ENCODE measurements around the gene MEIS2.

Gene MEIS2

DNA sequence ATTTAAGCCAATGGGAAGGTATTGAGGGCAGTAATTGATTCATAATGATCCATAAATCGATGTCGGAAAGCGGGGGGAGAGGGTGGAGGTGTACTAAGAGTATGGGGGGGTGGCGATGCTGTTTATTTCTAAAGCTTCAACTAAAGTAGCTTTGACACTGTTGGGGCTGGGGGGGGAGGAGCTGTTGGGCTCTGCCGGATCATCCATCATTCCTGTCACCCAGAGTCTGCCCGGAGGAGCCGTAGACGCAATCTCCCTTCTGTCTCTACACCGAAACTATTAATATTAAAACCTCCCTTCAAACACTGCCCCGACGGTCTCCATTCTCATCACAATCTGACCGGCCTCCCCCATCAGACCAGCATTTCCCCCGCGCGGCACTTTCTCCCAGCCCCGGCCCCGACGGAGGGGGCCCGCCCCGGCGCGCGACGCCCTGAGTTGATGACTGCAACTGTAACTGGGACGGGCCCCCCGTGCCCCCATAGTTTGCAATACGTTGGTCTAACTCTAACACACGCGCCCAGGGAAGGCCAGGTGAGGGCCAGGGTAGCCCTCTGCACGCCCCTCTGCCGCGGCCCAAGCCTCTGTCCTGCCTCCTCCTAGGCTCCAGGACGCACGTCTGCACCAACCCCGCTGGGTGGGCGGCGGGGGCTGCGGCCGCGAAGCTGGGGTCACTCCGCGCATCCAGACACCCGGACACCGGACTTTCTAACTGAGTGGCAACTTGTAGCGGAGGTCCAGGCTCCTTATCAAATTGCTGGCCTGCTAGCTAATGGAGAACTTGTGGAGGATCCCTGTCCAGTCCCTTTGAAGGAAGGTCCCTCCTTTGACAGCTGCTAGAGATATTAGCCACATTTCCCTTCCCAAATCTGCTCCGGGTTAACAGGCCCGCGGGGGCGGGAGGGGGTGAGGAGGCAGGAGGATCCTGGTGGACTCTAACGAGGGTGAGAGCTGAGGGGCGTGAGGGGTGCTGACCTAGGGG is 212.0 kb downstream of the MEIS2 start:
- DNase-seq: no peak

DNA sequence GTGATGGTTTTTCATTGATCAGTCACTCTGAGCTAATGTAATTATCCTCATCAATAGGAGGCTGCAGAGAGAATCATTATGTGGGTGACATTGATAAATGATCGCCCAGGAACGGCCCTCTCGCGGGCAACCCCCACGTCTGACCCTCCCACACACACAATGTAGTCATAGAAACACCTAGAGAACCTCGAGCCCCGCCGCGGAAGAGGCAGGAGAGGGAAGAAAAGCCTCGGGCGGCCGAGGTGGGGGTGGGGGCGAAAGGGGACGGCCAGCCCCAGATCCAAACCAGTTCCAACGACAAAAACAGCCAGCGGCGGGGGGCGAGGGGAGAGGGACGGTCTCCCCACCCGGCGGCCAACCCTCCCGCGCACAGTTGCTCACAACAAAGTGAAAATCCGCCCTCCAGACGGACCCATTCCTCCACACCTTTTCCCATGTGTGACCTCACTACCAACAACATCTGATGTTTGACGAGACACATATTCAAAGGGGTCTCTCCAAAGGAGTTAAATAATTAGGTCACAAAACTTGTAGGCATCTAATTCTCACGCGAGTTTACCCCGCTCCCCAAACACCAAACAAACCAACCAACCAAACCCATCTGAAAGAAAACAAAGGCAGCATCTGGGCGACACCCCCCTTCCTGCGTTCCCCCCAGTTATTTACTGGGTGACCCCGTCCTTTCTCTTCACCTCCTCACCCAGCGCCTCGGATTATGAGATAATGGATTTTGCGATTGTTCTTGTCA is 213.0 kb downstream of the MEIS2 start:
- no peak for DNase-seq

DNA sequence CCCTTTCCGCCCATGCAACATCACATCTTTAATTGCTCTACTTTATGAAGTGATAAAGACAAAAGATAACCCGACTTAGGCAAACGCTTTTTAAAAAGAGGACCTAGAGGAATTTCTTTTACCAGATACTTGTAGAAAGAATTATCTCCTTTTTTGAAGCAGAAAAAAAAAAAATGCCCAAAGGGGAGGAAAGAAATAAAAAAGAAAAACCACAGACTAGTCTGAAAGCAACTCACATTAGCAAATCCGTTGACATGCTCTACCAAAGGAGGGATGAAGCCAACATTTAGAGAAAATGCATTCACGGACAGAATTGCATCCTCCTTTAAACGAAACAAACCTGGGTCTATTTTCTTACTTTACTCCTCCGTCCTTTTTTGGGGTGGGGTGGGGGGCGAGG is 213.6 kb downstream of the MEIS2 start:
- no peak for DNase-seq

DNA sequence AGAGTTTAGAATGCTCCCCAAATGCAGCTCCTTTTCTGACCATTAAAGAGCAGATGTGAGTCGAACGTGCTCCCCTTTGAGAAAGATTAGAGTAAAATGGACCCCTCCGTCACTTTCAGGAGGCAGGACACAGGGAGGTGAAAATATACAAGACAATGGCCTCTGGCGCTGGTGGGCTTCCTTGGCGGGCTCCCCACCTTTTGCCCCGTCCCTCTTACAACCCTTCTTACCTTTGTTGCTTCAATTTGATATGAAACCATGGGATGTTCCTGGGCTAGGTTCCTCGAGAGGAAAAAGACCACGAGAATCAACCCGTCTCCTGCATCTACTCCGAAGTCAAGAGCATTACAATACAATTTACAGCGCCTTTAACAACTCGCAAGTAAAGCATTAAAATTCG is 214.2 kb downstream of the MEIS2 start:
- DNase-seq: no peak

DNA sequence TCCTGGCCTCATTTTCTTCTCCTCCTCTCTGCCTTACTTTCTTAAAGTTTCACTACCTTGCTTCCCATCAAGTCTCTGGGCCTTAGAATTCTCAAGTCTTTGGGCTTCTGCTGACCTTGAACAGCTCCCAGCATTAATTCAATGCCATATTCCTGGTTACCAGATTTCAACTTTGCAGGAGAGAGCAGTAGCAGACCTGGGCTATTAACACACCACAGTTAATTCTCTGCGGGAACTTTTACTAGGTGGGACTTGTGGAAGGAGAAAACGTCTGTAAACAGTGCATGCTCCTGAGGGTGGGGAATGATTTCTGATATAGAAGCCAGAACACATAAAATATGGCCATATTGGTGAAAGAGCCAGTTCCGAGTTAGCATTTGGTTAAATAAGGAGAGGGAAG is 214.6 kb downstream of the MEIS2 start:
- no peak for DNase-seq

DNA sequence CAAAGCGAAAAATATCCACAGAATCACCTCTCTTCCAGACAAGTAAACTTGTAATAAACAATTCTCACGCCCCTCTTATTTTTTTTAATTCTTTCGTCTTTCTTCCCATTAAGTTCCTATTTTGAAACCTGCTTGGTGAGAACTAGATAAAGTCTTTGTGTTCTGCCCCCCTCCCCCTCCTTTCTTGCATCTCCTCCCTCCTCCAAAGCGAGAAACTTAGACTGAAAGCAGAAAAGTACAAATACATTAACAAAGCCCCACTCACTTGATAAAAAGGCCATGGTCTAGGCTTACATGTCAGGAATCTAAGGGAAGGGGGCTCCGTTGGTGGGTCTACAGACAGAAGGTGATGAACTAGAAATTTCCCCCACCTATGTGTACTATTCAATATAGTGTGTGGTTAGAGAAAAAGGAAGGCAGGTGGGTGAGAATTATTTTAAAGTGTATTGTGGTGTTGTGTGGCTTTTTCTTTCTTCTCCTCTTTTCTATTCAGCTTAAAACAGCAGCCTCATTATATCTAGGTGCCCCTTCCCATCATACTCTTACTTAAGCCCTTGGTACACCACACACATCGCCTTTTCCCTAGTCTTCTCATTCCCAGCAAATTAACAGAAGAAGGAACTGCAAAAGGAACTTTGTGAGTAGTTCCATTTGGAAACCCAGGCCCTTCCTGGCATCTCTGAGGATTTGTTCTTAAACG is 215.3 kb downstream of the MEIS2 start:
- no peak for DNase-seq

DNA sequence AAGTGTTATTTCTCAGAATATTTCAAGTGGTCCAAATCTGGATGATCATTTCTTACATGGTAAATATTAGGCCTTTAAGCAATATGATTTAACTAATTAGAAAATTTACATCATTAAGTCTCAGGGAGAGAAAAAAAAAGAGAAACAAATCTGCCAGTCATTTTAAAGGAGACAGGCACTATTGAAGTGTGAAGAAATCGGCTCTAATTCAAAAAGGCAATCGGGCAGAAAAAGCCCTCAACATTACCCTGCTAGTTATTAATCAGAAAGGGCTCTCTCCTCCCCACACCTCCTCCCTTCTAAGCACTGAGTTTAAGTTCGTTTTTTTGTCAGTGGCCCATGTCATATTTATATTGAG is 215.9 kb downstream of the MEIS2 start:
- no peak for DNase-seq

DNA sequence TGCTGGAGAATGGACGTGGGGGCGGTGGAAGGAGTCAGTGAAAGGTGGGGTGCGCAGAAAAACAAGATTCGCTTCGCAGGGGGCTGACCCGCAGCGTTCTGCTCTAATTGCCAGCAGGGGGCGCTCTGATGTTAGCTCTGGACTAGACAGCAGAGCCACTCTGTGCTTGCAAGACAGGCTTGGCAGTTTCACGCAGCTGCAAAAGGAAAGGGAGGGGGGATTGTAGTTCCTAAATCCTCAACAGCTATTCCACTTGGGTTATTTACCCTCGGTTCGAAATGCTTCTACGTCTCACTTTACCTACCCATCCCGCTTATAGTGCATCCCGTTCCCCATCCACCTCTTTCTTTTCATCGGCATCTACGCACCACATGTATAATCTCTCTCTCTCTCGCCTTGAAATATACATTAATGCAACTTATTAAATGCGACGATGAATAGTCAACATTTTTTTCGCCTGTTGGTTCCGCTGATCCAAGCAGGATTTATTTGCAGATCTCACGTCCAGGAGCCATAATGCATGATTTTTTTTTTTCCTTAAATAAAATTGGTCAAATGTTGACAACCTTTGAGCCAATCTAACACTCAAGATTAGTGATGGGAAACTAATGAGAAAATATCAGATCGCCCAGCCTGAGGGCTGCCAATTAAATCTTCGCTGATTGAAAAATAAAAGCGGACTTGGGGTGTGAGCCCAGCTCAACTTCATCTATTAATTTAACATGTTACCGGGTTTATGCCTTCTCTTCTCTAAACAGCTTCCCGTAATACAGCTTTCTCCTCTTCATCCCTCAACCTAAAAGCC is 216.4 kb downstream of the MEIS2 start:
- peak; percentile 80 to 82 for DNase-seq

DNA sequence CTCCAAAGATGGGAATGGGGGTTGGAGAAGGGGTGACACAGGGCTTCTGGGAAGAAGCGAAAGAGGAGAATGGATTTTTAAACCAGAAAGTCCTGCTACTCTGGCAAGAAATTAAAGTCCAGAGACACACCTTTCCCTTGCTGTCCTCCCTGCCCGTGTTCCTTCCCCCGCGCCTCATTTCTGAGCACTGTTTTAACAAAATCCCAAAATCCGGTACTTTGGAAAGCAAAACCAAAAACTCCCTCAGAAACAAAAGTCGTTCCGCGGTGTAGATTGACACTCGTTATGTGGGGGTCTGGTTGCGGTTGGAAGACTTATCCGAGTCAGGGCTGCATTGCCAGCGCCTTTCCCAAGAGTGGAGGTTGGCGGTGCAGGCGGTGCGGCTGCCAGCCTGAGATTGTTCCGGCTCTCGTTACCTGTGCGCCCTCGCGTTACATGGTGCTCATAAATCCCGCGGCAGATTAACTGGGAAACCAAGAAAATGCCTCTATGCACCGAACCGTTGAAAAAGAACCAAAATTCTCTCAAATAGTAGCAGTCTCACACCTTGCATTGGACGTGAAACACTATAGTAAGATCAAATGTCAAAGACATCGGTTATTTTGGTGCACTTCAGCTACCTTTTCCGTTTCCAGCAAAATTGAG is 217.7 kb downstream of the MEIS2 start:
- DNase-seq: no peak

DNA sequence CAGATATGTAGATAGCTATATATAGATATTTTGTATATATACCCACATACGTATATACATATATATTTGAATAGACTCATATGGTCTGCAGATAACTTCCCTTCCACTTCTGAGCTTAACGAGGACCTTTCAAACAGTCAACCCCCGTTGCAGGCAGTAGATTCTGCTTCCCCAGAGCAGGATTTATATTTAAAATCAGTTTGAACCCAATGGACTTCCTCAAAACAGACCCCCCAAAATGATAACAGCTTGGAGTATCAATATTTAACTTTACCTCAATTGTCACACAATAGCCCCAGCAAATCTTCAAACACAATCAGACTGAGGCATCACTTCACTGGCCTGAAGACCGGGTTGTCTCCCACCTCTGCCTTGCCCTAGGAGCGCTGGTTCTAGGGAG is 218.3 kb downstream of the MEIS2 start:
- DNase-seq: no peak

DNA sequence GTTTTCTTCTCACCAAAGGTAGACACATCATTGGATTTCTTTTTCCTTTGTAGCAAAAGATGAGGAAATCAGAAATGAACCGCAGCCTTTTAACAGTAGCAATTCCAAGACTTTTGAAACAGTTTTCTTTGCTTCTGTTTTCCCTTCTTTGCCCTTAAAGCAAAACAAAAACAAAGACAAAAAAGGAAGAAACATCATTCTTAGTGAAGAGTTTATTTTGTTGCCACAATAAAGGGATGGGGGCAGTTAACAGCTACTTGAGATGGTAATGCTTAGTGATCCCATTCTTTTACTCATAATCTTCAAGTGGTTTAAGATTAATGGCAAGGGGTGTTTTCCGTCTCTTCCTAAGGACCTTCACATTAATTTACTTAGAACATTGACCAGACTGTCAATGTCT is 218.8 kb downstream of the MEIS2 start:
- no peak for DNase-seq

DNA sequence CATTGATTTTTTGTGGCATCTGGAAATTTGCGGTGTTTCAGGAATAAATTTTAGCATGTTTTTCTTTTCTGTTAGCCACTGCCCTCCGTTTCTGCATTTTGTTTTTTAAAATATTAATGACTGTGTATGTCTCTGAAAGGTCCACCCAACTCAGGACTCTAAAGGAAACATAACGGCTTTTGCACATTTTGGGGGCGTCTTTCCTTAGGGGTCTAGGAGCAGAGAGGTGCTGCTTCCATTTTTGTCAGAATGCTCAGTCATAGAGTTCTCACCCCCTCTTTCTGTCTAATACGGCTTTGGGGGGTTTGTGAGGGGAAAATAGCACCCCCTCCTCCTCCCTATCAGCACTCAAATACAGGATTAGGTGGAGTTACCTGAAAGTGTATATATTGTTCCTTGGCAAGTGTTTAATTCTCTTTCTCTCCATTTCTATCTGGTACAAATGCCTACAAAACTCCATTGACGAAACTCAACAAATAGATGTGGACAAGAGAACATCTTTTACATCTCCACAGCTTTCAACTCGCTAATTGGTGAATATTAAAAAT is 219.4 kb downstream of the MEIS2 start:
- DNase-seq: no peak

DNA sequence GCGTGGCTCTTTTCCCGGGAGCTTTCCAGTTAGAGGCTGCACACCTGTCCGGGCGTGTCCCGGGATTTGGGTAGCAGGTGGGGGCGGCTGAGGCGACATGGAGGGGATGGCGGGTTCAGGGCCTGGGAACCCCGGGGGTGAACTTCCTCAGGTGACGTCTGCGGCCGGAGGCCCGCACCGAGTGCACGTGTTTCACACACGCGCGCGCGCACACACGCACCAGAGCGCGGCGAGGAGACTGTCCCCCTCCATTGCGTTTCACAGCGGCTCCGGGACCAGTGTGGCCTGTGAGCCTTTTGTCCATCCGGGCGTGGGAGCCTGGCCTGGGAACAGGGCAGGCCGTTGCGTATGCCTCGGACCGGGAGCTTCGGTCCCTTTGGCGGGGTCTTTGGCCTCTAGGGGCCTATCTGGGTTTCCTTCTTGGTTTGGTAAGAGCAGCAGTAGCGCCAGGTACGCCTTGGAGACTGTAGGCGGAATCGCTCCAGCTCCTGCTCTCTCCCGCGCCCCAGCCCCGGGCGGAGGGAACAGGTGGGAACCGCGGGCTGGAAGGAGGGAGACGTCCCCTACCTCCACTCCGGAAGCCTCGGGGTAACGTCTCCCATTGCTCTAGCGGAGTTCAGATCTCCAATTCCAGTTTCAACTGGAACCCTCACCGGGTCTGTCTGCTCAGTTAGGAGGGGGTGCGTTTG is 220.0 kb downstream of the MEIS2 start:
- no peak for DNase-seq

DNA sequence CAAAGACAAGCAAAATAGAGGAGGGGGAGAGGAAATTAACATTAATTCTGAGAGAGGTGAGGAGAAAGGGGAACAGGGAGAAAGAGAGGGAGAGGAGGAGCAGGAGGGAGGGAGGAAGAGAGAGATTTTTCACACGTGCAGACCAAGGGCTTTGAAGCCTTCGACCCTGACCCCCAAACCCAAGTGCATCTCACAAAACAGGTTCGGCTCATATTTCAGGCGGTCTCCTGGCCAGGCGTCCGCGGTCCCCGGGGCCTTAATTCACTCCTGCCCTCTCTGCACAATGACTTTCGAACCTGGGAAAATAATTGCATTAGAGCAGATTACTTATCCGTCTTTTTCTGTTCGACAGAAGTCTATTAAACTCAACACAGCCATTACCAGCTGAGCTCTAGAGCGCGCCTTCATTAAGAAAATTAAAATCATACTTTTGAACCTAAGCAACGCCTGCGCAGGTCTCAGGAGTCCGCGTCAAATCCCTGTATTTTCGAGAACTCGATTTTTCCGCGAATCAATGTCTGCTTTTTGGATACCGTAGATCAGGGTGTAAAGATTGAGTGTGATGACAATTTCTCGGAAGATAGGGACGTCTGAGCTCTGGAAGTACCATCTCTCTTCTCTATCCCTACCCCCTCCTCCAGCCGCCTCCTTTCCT is 220.7 kb downstream of the MEIS2 start:
- DNase-seq: no peak

DNA sequence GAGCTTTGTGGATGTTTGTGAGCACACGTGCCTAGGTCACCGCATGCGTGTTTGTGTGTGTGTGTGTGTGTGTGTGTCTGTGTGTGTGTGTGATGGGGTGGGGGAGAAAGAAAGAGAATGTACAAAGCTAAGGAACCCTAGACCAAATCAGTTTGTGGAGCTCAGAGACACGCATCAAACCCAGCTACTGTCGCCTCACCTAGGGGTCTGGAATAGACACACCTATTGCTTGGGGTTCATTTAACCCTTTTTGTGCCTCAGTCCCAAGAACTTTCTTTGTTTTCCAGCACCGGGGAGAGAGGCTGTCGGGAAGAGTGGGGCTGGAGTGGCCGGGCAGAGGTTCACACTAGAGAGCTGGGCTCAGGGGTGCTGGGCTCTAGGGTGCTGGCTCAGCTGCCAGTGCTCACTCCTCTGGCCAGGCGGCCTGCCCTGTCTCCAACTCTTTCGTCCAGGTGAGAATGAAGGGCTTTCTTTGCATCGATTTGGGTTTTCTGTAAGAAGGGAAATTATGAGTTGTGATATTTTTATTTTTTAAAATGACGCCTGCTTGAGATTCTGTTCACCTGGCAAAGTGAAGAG is 221.6 kb downstream of the MEIS2 start:
- no peak for DNase-seq

DNA sequence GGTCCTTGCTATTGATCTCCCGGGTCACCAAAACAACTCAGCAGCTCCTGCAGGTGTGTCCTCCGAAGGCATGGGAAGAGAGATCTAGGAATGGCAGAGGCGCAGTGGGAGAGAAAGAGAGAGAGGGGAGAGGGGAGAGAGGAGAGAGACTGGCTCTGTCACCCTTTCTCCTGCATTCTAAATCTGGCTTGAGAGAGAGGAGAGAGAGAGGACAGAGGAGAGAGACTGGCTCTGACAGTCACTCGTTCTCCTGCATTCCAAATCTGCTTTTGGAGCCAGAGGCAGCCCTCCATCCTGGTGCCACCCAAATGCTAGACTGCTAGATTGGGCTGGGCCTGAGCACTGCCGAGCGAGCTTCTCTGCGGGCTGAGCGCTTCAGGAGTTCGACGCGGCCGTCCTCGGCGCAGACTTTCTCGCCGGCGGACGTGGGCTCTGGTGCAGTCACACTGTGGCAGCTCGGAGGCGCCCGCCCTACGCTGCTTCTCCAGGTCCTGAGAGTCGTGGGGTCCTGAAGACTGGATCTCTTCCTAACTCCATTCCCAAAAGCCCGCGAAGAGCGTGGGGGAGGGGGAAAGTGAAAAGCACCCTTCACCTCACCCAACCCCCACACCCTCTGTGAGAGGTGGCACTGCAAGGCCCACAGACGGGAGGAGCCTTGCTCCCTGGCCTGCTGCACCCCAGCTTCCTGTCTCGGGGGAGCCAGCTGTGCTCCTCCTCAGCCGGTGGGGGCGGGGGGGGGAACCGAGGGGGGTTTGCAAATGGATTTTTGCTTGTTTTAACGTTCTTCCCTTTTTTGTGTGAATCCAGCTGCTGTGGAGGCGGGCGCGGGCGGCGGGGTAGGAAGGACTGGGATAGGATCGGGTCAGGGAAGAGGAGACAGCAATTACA is 222.3 kb downstream of the MEIS2 start:
- DNase-seq: no peak

DNA sequence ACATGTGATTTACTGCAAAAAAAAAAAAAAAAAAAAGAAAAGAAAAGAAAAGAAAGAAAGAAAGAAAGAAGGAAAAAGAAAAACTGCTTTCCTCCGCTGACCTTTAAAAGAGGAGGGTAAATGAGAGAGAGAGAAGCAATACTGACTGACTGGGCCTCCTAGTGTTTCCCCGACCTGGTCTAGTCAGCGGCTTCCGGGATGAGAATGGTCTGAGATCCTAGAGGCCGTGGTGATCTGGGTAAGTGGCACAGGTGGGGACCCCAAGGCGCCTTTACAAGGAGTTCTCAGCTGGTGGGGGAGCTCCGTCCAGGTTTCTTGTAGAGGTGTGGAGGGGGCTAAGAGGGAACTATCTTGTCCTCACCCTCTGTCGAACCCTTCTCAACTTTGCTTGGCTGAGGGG is 223.1 kb downstream of the MEIS2 start:
- DNase-seq: no peak

DNA sequence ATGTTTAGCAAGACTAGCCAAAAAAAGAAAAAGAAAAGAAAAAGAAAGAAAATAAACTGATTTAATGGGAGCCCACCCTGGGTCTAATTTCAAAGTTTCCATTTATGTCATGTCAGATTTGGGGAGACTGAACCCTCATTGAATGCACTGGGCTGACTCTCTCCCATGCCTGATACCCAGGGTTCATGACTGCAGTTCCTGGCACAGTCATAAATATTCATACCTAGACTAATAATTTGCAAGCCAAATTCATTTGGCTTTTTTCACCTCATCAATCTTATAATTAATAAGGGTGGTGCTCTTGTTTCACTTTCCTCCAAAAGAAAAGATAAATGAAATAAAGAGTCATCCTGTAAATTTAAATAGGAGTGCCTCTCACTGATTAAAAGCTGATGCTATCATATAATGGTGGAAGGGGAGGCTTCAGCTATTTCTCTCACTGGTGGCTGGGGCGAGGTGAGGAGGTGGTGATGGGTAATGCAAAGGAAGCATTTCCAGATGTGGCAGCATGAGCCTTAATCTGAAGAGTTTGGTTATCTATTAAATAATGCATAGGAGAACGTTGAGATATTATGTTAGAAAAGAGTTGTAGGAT is 224.5 kb downstream of the MEIS2 start:
- DNase-seq: no peak

DNA sequence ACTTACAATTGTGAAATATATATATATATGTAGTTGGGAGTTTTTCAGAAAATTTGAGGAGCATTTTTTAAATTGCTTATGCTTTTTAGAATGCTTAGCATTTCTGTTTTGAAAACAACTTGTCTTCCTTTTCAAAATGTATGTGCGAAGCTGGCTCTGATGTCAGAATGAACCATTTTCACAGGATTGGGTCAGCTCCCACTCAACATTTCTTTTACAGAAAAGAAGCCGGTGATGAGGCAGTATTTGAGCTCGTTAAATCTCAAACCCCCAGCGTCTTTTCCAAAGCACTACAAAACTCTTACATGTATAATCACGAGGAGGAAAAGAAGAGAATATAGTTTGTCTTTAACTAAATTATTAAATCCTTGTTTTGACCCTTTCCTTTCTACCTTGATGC is 225.4 kb downstream of the MEIS2 start:
- DNase-seq: no peak
